ENCODE measurements around the gene C11orf91. TPM values are rescaled to one million over a fixed set of nuclear protein-coding genes. Genes with fewer than 3 reads are reported as not detected.

C11orf91 gene
- total and polyA plus RNA-seq, 2 of the 8 experiments (the other 6 are each of a cell fraction or from before 2014, with no cell fraction given) = not detected

- Histone ChIP-seq H3K27ac (ENCODE audit: low read depth, low read length) (no peak overlapping the region), H3K4me2 (ENCODE audit: insufficient read depth in 1 of 2, low read depth in 2 of 2, low read length in 2 of 2) (no peak overlapping the region), H2BK15ac (ENCODE audit: low read length) (no peak overlapping the region), H3K36me3 (ENCODE audit: control insufficient read depth in 2 of 4, insufficient read depth in 4 of 4, low read length in 3 of 4) (peaks cover 8 to 38% (median 22%) of the 10 kb centered on the region in 4 experiments; a peak in 7 of 8 replicates), H3K9ac (replicated peaks in 1 of 4; ENCODE audit: extremely low read depth in 1 of 4, low read depth in 3 of 4, low read length in 3 of 4) (no peak overlapping the region), H3K79me1 (ENCODE audit: low read depth, low read length) (no peaks in the 10 kb centered on the region), H2BK5ac (ENCODE audit: low read depth, low read length) (no peak overlapping the region), H4K8ac (ENCODE audit: extremely low read depth, insufficient read depth, low read length) (no peak overlapping the region), H2BK12ac (ENCODE audit: low read depth, low read length) (no peak overlapping the region), H4K5ac (ENCODE audit: insufficient read length, low read depth, low read length) (no peak overlapping the region), H3K23me2 (ENCODE audit: low read depth, low read length) (no peaks in the 10 kb centered on the region), H3K23ac (ENCODE audit: insufficient read length) (no peak overlapping the region), H3K14ac (ENCODE audit: insufficient read length) (no peak overlapping the region), H2AK5ac (ENCODE audit: low read depth, low read length) (no peak overlapping the region), H3K9me3 (ENCODE audit: insufficient read depth in 2 of 2, low read depth in 1 of 2, low read length in 1 of 2) (no peaks in the 10 kb centered on the region), H3K27me3 (replicated peaks in 1 of 4; ENCODE audit: control insufficient read depth in 3 of 4, extremely low read depth in 1 of 4, insufficient read depth in 3 of 4, low read length in 3 of 4) (no peaks in the 10 kb centered on the region), H2BK20ac (ENCODE audit: low read length) (no peak overlapping the region), H3K4me1 (replicated peaks in 1 of 4; ENCODE audit: control insufficient read depth in 3 of 4, insufficient read depth in 4 of 4, low read length in 3 of 4) (no peaks in the 10 kb centered on the region), H3K4ac (replicated peaks; ENCODE audit: insufficient read length, low read depth, low read length) (no peak overlapping the region), H3K4me3 (ENCODE audit: extremely low read depth in 1 of 4, insufficient read depth in 2 of 4, low read depth in 3 of 4, low read length in 4 of 4) (no peak overlapping the region), H4K91ac (replicated peaks; ENCODE audit: insufficient read length, low read length) (no peak overlapping the region), H2AFZ (ENCODE audit: low read length) (no peak overlapping the region), H3K56ac (replicated peaks; ENCODE audit: insufficient read length, low read depth, low read length) (no peak overlapping the region), H2BK120ac (replicated peaks; ENCODE audit: low read depth, low read length) (no peak overlapping the region), H4K20me1 (replicated peaks in 1 of 2; ENCODE audit: control insufficient read depth in 1 of 2, insufficient read depth in 2 of 2, low read length in 2 of 2) (peaks cover 1 to 5% of the 10 kb centered on the region in 2 experiments), H3K18ac (ENCODE audit: extremely low read depth, low read length) (no peak overlapping the region), H3K79me2 (ENCODE audit: control insufficient read depth in 1 of 2, insufficient read depth in 2 of 2, low read length in 2 of 2) (no peaks in the 10 kb centered on the region)
- TF ChIP-seq MAFK (IDR thresholded peaks at IDR 0.05; ENCODE audit: low read depth, low read length) = no peak
- TF ChIP-seq ASH2L (IDR thresholded peaks at IDR 0.05; ENCODE audit: low read length) = no peak
- TF ChIP-seq KDM5A (IDR thresholded peaks at IDR 0.05; ENCODE audit: low read length) = no peak
- no peak for TF ChIP-seq EZH2 (IDR thresholded peaks at IDR 0.05; ENCODE audit: low read depth, low read length, severe bottlenecking)
- no peak for TF ChIP-seq HDAC6 (IDR thresholded peaks at IDR 0.05; ENCODE audit: low read depth, low read length)
- FAIRE-seq = no peak
- ChIA-PET POLR2A (ENCODE audit: partially characterized antibody) (interaction anchor here (1.0 to 1.1 kb wide), 2 partner anchors 12 to 20 kb away, joined by 3 to 4 read pairs; no protein-coding TSS in a partner anchor), CTCF (ENCODE audit: partially characterized antibody) (interaction anchor here (1.4 to 3.4 kb wide), 3 partner anchors 9 to 29 kb away, joined by 3 to 19 read pairs (median 5); no protein-coding TSS in a partner anchor)
- no peak for DNase-seq (ENCODE audit: low read depth in 1 of 2, low spot score in 2 of 2)
- 93% methylated on average over 4 of the region's 4 CpGs; no CpG with 5 or more reads in 1 of the 2 experiments for WGBS, 2 experiments (ENCODE audit: extremely low coverage in 1 of 2, insufficient coverage in 1 of 2, insufficient read length in 1 of 2, insufficient replicate concordance in 2 of 2, low coverage in 1 of 2, low lambda C conversion rate in 2 of 2, missing lambda C conversion rate in 1 of 2)
These were observed 13.3 kb upstream of the C11orf91 start for GRCh38 chr11:33713856-33714398.

Measured in H1 (cell line).